Measurements from ENCODE around the gene CDKAL1. TPM values are rescaled to one million over a fixed set of nuclear protein-coding genes. Genes with fewer than 3 reads are reported as not detected.

The CDKAL1 gene
- total and polyA plus RNA-seq, 2 of the 13 experiments (the other 11 are each of a cell fraction or from before 2014, with no cell fraction given): 9.5 to 27.7 TPM

- H3K4me3 ChIP-seq (replicated peaks in 1 of 3; ENCODE audit: insufficient read depth in 1 of 3, low read depth in 2 of 3, low read length in 3 of 3): no peak overlapping the region
- 93% methylated on average over 3 of the region's 3 CpGs for WGBS (ENCODE audit: low lambda C conversion rate)
- no peak overlapping the region for H2AFZ ChIP-seq (ENCODE audit: low read length)
- no peaks in the 10 kb centered on the region for H3K79me2 ChIP-seq (ENCODE audit: insufficient read depth, low read length)
- no TSS peak for BruUV-seq (replicated peaks)
- intact Hi-C loops (cut with micrococcal nuclease; ENCODE audit: unreplicated experiment): no loop called here
- POLR2A ChIA-PET: interaction anchor here (1.0 kb wide), 1 partner anchor 25 kb away, joined by 3 read pairs; no protein-coding TSS in a partner anchor
- ATAC-seq (no peak), FAIRE-seq (no peak), DNase-seq (ENCODE audit: low spot score) (no peak)
- no peak overlapping the region for H3K9ac ChIP-seq (ENCODE audit: insufficient read depth, low read depth, low read length)
- TF ChIP-seq ARID3A (IDR thresholded peaks at IDR 0.05; ENCODE audit: low read depth, low read length): no peak
- no peak for TF ChIP-seq ZNF781 (CRISPR knock-in tag; IDR thresholded peaks at IDR 0.05; ENCODE audit: borderline replicate concordance, not compliant biosample characterization)
- TF ChIP-seq THAP11 (CRISPR knock-in tag; IDR thresholded peaks at IDR 0.05): no peak
- TF ChIP-seq PPARG (CRISPR knock-in tag; conservative IDR thresholded peaks at IDR 0.05): no peak
- no peak for TF ChIP-seq KDM2A (CRISPR knock-in tag; IDR thresholded peaks at IDR 0.05; ENCODE audit: borderline replicate concordance, low read depth)
- no peak for TF ChIP-seq KLF11 (CRISPR knock-in tag; IDR thresholded peaks at IDR 0.05)
- TF ChIP-seq SP140L (CRISPR knock-in tag; IDR thresholded peaks at IDR 0.05; ENCODE audit: borderline replicate concordance): no peak
- no peak for TF ChIP-seq GFI1 (CRISPR knock-in tag; IDR thresholded peaks at IDR 0.05; ENCODE audit: borderline replicate concordance)
- no peak for TF ChIP-seq ZNF296 (CRISPR knock-in tag; conservative IDR thresholded peaks at IDR 0.05)
- TF ChIP-seq KLF9 (CRISPR knock-in tag; IDR thresholded peaks at IDR 0.05; ENCODE audit: low read depth): no peak
- TF ChIP-seq HNRNPK (IDR thresholded peaks at IDR 0.05; ENCODE audit: low read depth, low read length, poor library complexity, severe bottlenecking): no peak
- no peak for TF ChIP-seq SIX1 (CRISPR knock-in tag; IDR thresholded peaks at IDR 0.05; ENCODE audit: borderline replicate concordance)
- no peak for TF ChIP-seq ZNF513 (CRISPR knock-in tag; conservative IDR thresholded peaks at IDR 0.05)
- TF ChIP-seq MAFG (CRISPR knock-in tag; IDR thresholded peaks at IDR 0.05): no peak
- H3K27me3 ChIP-seq (ENCODE audit: control insufficient read depth in 1 of 2, insufficient read depth in 2 of 2, low read length in 2 of 2): no peaks in the 10 kb centered on the region
- no peak overlapping the region for H3K4me2 ChIP-seq (ENCODE audit: low read depth, low read length)
- CTCF ChIA-PET (ENCODE audit: low intra/inter-chr PET ratio, low total read pairs): no interaction called here
- no peaks in the 10 kb centered on the region; a peak in 1 of 5 replicates for H3K36me3 ChIP-seq (replicated peaks in 1 of 2; ENCODE audit: control insufficient read depth in 1 of 2, insufficient read depth in 2 of 2, low read length in 2 of 2)
- peaks cover 51% of the 10 kb centered on the region for H3K4me1 ChIP-seq (ENCODE audit: insufficient read depth, low read length)
- H3K9me3 ChIP-seq (ENCODE audit: low read length): no peaks in the 10 kb centered on the region
- in situ Hi-C loops (cut with HindIII; ENCODE audit: extremely low pct_ligation_motif_present, low pct_unique_long_range_greater_than_20kb): no loop called here
- H4K20me1 ChIP-seq (ENCODE audit: insufficient read depth, low read length): no peaks in the 10 kb centered on the region
- no peak overlapping the region for H3K27ac ChIP-seq (ENCODE audit: extremely low read length, insufficient read depth, low read length)
Measured at GRCh38 chr6:20997143-20997769, 463.0 kb downstream of the CDKAL1 start.
